Large intestine (tissue), 3 donors: ENCODE measurements around the gene TGFBI. TPM values are rescaled to one million over a fixed set of nuclear protein-coding genes. Genes with fewer than 3 reads are reported as not detected.

Experiments
- DNase-seq, 2 donors: peaks; one replicate each; pipeline versions ENCODE4 v3.0.0 to v3.0.0-alpha.2; 2013
- H3K27ac ChIP-seq: one replicate; pipeline ENCODE4 v1.5.1; 2013; ENCODE audit warnings: low read length
- H3K27me3 ChIP-seq: 2 replicates; pipeline ENCODE4 v1.6.1; 2013; ENCODE audit warnings: low read length; ENCODE audit not compliant: control insufficient read depth, insufficient read depth
- H3K36me3 ChIP-seq: 2 replicates; pipeline ENCODE4 v1.6.1; 2013; ENCODE audit warnings: low read length; ENCODE audit not compliant: control insufficient read depth, insufficient read depth
- H3K4me1 ChIP-seq: one replicate; pipeline ENCODE4 v1.6.1; 2013; ENCODE audit warnings: low read length; ENCODE audit not compliant: control insufficient read depth, insufficient read depth
- H3K4me3 ChIP-seq: one replicate; pipeline ENCODE4 v1.5.1; 2013; ENCODE audit warnings: low read length
- H3K9me3 ChIP-seq: one replicate; pipeline ENCODE4 v1.6.1; 2013; ENCODE audit warnings: mild to moderate bottlenecking, low read depth, low read length, moderate library complexity; ENCODE audit not compliant: control insufficient read depth
- WGBS: methylation state at CpG from one replicate; pipeline ENCODE4 v1.1.5; 2013; ENCODE audit warnings: low lambda C conversion rate; ENCODE audit not compliant: insufficient coverage; 5-methylcytosine and 5-hydroxymethylcytosine counted together
- polyA plus RNA-seq: library from polyadenylated mRNA; unstranded; fragments of 120-200 nt; gene quantifications from one replicate; pipeline ENCODE4 v1.2.1, GENCODE V29; 2013

The TGFBI gene
- polyA plus RNA-seq, 1 donor, result 99.6 TPM

DNA sequence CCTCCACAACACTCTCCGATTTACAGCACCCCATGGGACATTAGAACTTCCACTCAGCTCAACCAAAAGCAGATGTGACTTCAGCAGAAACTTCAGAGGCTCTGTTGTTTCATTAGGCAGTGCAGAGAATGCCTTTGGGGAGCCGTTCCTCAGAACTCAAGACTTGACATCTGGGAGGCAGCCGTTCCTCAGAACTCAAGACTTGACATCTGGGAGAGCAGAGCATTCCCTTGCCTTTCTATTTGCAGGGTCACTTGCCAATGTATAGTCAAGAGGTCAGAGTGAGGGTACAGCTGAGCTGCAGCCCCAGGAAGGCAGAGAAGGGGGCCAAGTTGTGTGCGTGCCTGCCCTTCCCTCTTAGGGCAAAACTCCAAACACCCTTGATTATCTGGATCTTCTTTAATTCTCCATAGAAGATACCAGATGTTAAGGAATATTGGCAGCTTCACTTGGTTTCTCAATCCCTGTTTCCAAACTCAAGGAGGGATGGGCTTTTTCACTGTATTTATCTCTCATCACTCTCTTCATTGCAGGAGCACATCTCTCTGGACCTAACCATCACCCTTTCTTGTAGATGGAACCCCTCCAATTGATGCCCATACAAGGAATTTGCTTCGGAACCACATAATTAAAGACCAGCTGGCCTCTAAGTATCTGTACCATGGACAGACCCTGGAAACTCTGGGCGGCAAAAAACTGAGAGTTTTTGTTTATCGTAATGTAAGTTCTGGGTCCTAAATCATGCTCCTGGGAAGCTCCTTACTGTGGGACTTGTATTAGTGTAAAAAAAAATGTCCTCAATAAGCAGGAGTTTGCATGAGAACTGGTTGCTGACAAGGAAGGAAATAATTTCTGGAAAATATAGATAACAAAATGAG is 25.6 kb downstream of the TGFBI start:
- Histone ChIP-seq H3K36me3 (peaks cover 2% of the 10 kb centered on the region), H3K4me3 (no peak overlapping the region), H3K27ac (peak overlapping the region; percentile 22), H3K4me1 (peaks cover 41% of the 10 kb centered on the region), H3K27me3 (no peaks in the 10 kb centered on the region), H3K9me3 (peaks cover 6% of the 10 kb centered on the region)
- WGBS, result 100% methylated on average over 1 of the region's 7 CpGs
- peak in 1 of 2 donors; percentile 22 for DNase-seq

DNA sequence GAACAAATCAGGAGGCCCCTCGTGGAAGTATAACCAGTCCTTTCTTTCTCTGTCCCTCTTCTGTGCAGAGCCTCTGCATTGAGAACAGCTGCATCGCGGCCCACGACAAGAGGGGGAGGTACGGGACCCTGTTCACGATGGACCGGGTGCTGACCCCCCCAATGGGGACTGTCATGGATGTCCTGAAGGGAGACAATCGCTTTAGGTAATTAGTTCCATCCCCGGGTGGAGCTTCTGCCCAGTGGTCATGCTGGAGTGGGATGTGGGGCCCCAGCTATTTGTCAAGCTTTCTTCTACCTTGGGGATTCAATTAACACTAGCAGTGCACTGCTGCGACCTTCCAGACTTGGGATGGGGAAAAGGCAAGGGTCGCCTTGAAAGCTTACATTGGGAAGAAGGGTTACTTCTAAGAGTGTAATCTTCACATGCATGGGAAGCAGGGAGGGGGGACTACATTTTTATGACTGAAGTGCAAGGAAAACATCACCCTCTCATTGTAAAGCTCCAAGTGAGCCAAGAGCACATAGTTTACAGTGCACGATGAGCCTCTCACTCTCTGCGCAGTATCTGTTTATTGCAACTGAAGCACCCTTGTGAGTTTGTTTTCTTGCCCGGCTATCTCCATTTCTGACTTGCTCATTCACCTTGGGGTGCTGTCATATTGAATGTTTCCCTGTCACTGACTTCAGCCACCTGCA is 27.0 kb downstream of the TGFBI start:
- Histone ChIP-seq H3K4me3 (no peak overlapping the region), H3K9me3 (peaks cover 6% of the 10 kb centered on the region), H3K27me3 (no peaks in the 10 kb centered on the region), H3K36me3 (peaks cover 9% of the 10 kb centered on the region), H3K27ac (peak overlapping the region; percentile 8), H3K4me1 (peaks cover 41% of the 10 kb centered on the region)
- peak in 1 of 2 donors; percentile 31 for DNase-seq
- 67% methylated on average over 1 of the region's 14 CpGs for WGBS

DNA sequence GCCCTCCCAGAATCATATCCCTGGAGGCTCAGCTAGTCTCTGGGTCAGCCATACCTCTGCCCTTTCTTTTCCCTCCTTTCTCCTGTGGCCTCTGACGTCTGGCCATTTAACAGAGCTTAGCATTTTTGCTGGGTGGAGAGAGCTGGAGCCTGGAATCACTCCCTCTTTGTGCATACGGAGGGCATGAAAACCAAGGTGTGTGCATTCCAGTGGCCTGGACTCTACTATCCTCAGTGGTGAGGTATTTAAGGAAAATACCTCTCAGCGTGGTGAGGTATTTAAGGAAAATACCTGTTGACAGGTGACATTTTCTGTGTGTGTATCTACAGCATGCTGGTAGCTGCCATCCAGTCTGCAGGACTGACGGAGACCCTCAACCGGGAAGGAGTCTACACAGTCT is 27.5 kb downstream of the TGFBI start:
- WGBS, result 60% methylated on average over 1 of the region's 5 CpGs
- Histone ChIP-seq H3K36me3 (peaks cover 9% of the 10 kb centered on the region), H3K27me3 (no peaks in the 10 kb centered on the region), H3K27ac (no peak overlapping the region), H3K4me3 (no peak overlapping the region), H3K4me1 (peaks cover 41% of the 10 kb centered on the region), H3K9me3 (peaks cover 6% of the 10 kb centered on the region)
- no peak for DNase-seq

DNA sequence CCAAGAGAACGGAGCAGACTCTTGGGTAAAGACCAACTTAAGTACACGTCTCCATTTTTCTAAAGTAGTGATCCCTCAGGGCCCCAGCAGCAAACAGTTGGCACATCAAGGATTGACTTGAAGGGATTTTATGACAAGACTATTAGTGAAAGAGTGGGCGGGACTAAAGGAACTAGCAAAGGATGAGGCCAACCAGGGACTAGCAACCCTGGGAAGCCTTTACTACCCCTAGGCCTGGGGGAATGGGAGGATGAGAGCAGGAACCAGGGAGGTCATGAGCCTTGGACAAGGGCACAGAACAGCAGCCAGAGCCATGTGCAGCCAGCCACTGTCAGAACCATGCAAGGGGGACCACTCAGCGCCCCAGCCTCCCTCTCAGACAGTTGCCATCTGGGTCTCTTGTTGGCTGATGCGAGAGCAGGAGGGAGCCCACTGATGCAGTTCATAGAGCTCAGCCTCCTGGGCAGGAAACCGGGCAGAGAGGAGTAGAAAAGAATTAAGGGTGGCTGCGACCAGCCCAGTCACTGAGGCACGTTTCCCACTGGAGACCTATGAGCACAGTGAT is 28.1 kb downstream of the TGFBI start:
- no CpG with 5 or more reads among the region's 8 CpGs for WGBS
- DNase-seq, result no peak

DNA sequence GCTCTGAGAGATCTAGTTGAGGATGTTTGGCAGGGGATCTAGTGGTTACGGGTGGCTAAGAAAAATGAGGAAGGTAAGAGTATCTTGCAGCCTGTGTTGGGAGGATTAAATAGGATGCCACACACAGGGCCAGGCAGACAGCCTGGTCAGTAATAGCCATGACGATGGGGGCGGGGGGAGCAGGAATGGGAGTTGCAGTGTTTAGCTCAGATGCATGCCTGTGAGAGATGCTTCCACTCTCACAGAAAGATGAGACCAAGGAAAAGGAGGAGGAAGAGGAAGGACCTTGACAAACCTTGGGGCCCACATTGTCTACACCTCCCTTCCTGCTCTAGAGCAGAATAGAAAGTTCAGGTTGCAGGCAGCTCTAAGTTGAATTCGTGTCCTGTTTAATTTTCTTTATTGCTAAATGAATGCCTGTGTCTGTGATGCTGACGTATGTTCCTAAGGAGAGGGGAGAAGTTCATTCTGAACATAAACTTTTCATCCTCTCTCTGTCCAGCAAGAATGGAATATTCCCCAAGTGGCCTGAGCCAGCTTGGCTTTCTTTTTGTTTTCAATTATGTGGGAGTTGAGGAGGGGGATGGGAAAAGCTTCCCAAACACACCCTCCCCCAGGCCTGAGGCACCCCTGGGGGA is 28.7 kb downstream of the TGFBI start:
- no CpG with 5 or more reads among the region's 5 CpGs for WGBS
- H3K36me3 ChIP-seq, result peaks cover 18% of the 10 kb centered on the region

More for the DNA sequence above, 28.1 kb downstream of the TGFBI start:
- H3K9me3 ChIP-seq, result peaks cover 6% of the 10 kb centered on the region
- H3K4me1 ChIP-seq, result peaks cover 41% of the 10 kb centered on the region
- H3K27me3 ChIP-seq, result no peaks in the 10 kb centered on the region
- H3K27ac ChIP-seq, result peak overlapping the region; percentile 64
- peaks cover 13% of the 10 kb centered on the region for H3K36me3 ChIP-seq
- no peak overlapping the region for H3K4me3 ChIP-seq

DNA sequence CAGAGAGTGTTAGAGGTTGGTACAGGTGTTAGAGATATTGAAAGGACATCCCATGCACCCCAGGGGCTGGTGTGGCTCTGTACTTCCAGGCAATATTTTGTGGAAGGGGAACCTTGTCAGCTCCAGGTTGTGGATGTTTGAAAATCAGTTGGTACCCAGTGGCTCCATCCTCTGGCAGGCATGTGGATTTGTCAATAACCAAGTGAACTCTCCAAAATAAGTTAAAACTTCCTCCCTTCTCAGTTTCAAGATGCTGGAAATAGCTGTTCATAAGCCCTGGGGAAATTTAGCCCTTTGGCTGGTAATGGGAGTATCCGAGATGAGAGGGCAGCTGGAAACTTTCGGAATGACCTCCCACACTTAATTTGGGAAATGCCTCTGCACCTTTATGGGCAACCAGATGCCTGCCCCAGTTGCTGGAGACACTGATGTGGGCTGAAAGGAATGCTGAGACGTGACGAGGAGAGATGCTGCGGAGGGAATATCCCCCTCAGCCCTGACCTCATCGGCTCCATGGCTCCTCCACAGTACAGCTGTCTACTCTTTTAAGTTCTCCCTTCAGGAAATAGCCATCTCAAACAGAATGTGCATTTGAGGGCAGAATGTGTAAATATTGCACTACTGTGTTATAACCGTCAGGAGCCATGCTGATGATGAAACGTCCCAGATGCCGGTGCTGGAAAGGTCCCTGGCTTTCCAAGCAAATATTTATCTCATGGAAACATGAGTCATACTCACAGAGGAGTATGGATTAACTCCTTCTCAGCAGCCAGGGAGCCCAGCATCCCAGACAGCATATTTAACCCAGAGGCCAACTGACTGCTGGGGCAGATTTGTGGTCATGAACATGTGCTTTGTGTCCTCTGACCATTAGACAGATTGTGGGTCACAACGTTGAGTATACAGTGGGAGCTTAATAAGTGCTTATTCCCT is 29.5 kb downstream of the TGFBI start:
- Histone ChIP-seq H3K36me3 (peaks cover 20% of the 10 kb centered on the region), H3K4me1 (peaks cover 36% of the 10 kb centered on the region), H3K27ac (peak overlapping the region; percentile 64), H3K4me3 (no peak overlapping the region), H3K9me3 (peaks cover 12% of the 10 kb centered on the region), H3K27me3 (no peaks in the 10 kb centered on the region)
- DNase-seq, result peak; percentile 77 to 87
- no CpG with 5 or more reads among the region's 10 CpGs for WGBS

More for the DNA sequence above, 28.7 kb downstream of the TGFBI start:
- no peaks in the 10 kb centered on the region for H3K27me3 ChIP-seq
- H3K9me3 ChIP-seq, result peaks cover 6% of the 10 kb centered on the region
- H3K4me1 ChIP-seq, result peaks cover 41% of the 10 kb centered on the region
- H3K4me3 ChIP-seq, result no peak overlapping the region
- DNase-seq, result peak in 1 of 2 donors; percentile 31
- peak overlapping the region; percentile 64 for H3K27ac ChIP-seq

DNA sequence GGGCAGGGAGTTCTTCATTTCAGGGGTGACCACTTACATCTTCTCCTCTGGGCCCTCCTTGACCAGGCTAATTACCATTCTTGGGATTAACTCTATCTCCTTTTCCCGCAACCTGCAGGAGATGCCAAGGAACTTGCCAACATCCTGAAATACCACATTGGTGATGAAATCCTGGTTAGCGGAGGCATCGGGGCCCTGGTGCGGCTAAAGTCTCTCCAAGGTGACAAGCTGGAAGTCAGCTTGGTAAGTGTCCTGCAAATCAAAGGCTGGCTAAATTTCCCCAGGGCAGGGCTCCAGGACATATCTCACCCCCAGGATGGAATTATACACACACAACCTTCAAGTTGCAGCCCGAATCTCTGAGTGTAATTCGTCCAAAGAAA is 30.2 kb downstream of the TGFBI start:
- H3K27ac ChIP-seq, result no peak overlapping the region
- no peaks in the 10 kb centered on the region for H3K27me3 ChIP-seq
- WGBS, result 100% methylated on average over 1 of the region's 6 CpGs
- H3K9me3 ChIP-seq, result peaks cover 14% of the 10 kb centered on the region
- H3K4me3 ChIP-seq, result no peak overlapping the region
- peaks cover 20% of the 10 kb centered on the region for H3K36me3 ChIP-seq
- peaks cover 29% of the 10 kb centered on the region for H3K4me1 ChIP-seq
- no peak for DNase-seq

DNA sequence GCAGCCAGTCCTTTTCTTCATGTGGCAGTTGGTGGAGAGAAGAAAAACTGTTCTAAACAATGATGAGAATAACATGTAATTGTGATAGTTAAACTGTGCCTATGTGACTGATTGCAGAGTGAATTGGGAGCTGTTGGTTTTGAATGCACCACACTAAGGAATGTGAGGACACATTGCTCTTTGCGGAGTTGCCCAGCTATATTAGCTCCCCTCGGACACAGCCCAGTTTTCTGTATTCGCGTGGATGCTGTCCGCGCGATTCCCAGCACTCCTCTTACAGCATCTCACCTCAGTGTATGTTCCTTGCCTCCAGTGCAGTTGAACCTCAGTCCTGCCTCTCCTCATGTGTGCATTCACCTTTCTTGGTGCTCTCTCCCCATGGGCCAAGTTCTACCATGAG is 32.2 kb downstream of the TGFBI start:
- H3K4me3 ChIP-seq, result no peak overlapping the region
- H3K27me3 ChIP-seq, result no peaks in the 10 kb centered on the region
- peaks cover 12% of the 10 kb centered on the region for H3K9me3 ChIP-seq
- peaks cover 18% of the 10 kb centered on the region for H3K36me3 ChIP-seq
- H3K4me1 ChIP-seq, result peaks cover 25% of the 10 kb centered on the region
- DNase-seq, result no peak
- no peak overlapping the region for H3K27ac ChIP-seq
- no CpG with 5 or more reads among the region's 7 CpGs for WGBS

DNA sequence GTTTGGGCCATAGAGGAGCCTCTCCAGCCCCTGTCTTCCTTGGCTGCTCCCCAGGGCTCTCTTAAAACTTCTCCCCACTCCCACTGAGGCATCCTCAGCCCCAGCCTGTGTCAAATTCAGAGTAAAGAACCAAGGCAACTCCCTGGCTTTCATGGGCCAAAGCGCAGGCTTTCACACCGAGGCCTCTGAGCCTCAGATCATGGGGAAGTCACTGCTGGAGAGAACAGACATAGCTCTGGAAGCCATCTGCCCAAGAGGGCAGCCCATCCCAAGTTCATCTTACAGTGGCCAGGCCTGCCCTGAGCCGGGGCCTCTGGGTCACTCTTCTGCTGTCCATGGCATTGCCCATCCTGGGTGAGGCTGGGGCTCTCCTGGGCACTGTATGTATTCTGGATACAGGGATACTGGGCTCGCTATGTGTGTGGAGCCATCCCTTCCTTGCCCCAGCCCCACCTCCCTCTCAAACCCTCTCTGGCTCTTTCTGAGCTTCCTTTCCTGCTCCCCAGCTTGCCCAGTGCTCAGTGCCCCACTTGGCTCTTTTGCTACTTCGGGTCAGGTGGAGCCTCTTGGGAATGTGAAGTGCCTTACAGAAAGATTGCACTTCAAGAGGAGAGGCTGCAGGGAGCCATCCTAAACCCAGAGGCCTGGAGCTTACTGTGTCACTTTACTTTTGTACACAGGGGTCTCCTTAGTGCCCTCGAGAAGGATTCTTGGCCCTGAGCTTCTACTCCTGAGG is 33.0 kb downstream of the TGFBI start:
- H3K27me3 ChIP-seq, result no peaks in the 10 kb centered on the region
- peaks cover 10% of the 10 kb centered on the region for H3K9me3 ChIP-seq
- H3K27ac ChIP-seq, result no peak overlapping the region
- H3K4me3 ChIP-seq, result no peak overlapping the region
- no CpG with 5 or more reads among the region's 6 CpGs for WGBS
- peaks cover 19% of the 10 kb centered on the region for H3K4me1 ChIP-seq
- peaks cover 18% of the 10 kb centered on the region for H3K36me3 ChIP-seq
- no peak for DNase-seq
